ENCODE data around the gene IFT43. TPM values are rescaled to one million over a fixed set of nuclear protein-coding genes. Genes with fewer than 3 reads are reported as not detected.

Gene IFT43
- total RNA-seq, 2 experiments from 2014 or later: 14.1 to 15.0 TPM

DNA sequence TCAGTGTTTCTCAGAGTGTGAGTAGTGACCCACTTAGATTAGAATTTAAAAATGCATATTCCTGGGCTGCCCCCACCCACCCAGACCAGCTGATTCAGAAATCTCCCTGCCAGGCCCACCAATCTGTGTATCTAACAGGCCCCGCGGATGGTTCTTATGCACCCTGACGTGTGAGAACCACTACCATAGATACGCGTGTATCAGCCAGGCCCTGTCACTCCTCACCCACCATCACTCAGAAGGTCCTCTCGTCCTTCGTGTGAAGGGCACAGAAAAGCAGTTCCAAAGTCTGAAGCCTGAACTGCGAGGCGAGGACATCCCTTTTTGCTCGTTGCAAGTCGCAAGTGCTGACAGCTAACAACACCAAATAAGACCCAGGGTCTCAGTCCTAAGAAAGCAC is 72.4 kb downstream of the IFT43 start:
- ChIA-PET POLR2A (no interaction called here), CTCF (interaction anchor here (1.8 kb wide), 1 partner anchor 295 kb away, joined by 4 read pairs; no protein-coding TSS in a partner anchor)
- Mint-ChIP-seq H3K27me3 (no peaks in the 10 kb centered on the region), H3K4me3 (no peak overlapping the region), H3K36me3 (peaks cover 1% of the 10 kb centered on the region), H3K9me3 (no peaks in the 10 kb centered on the region), H3K27ac (no peak overlapping the region), H3K4me1 (ENCODE audit: low read depth) (no peaks in the 10 kb centered on the region)
- intact Hi-C loops (cut with micrococcal nuclease): no loop called here
- DNase-seq: no peak

DNA sequence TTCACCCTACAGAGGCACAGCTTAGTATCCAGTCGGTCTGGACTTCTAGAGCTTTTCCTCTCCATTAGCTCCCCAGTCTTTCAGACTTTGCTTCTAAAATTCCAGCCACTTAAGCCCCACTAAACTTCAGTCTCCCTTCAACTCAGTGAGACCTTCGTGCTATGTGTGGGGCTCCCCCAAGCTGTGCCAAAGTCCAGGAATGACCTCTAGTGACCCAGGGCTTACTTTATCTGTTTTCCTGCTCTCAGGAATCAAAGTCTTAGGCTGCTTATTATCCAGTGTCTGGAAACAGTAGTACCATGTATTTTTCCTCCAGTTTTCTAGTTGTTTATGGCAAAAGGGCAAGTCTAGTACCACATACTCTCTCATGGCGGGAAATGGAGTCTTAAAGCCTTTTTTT is 77.8 kb downstream of the IFT43 start:
- ChIA-PET CTCF (interaction anchor here (1.1 kb wide), 1 partner anchor 12 kb away, joined by 4 read pairs; no protein-coding TSS in a partner anchor), POLR2A (no interaction called here)
- H3K4me1 Mint-ChIP-seq (ENCODE audit: low read depth): no peaks in the 10 kb centered on the region
- intact Hi-C loops (cut with micrococcal nuclease): no loop called here
- H3K4me3 Mint-ChIP-seq: no peak overlapping the region
- peaks cover 21% of the 10 kb centered on the region for H3K36me3 Mint-ChIP-seq
- DNase-seq: no peak
- H3K27ac Mint-ChIP-seq: no peak overlapping the region
- H3K27me3 Mint-ChIP-seq: no peaks in the 10 kb centered on the region
- peaks cover 7% of the 10 kb centered on the region for H3K9me3 Mint-ChIP-seq

DNA sequence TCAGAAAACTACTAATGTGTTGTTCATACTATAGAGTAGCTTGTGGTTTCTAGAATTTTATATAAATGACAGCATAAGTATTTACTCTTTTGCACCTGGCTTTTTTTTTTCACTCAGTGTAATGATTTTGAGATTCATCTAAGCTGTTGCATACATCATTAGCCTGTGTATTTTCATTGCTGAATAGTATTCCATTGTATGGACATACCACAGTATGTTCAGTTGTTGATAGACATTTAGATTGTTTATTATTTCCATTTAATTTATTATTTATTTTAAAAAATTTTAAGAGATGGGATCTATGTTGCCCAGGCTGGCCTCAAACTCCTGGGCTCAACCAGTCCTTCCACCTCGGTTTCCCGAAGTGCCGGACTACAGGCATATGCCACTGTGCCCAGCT is 80.0 kb downstream of the IFT43 start:
- no peaks in the 10 kb centered on the region for H3K4me1 Mint-ChIP-seq (ENCODE audit: low read depth)
- ChIA-PET CTCF (interaction anchor here (1.6 kb wide), 1 partner anchor 15 kb away, joined by 3 read pairs; no protein-coding TSS in a partner anchor), POLR2A (interaction anchor here (0.6 kb wide), 1 partner anchor 88 kb away, joined by 3 read pairs; no protein-coding TSS in a partner anchor)
- H3K27me3 Mint-ChIP-seq: no peaks in the 10 kb centered on the region
- no peak overlapping the region for H3K4me3 Mint-ChIP-seq
- no peak for DNase-seq
- no peak overlapping the region for H3K27ac Mint-ChIP-seq
- intact Hi-C loops (cut with micrococcal nuclease): no loop called here
- peaks cover 7% of the 10 kb centered on the region for H3K9me3 Mint-ChIP-seq
- peaks cover 21% of the 10 kb centered on the region for H3K36me3 Mint-ChIP-seq

DNA sequence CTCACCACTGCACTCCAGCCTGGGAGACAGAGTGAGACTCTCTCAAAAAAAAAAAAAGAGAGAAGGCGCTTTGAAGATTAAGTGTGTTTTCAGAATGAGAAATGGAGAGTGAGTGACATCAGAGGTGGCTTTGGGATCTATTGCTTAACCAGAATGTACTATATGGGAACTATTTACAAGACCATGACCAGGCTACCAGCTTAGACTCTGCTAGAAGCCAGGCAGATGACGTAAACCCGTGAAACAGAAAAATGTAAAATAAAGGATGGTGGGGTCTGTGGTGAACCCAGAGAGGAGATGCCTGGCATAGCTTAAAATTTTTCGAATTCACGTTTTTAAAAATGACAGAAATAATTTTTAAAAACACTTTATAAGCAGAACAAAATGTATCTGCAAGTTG is 82.0 kb downstream of the IFT43 start:
- CTCF ChIA-PET: interaction anchor here (0.9 to 1.4 kb wide), 2 partner anchors 17 to 320 kb away, joined by 3 read pairs; no protein-coding TSS in a partner anchor
- no peaks in the 10 kb centered on the region for H3K4me1 Mint-ChIP-seq (ENCODE audit: low read depth)
- H3K27ac Mint-ChIP-seq: no peak overlapping the region
- peaks cover 7% of the 10 kb centered on the region for H3K9me3 Mint-ChIP-seq
- POLR2A ChIA-PET: no interaction called here
- H3K4me3 Mint-ChIP-seq: no peak overlapping the region
- H3K27me3 Mint-ChIP-seq: no peaks in the 10 kb centered on the region
- intact Hi-C loops (cut with micrococcal nuclease): no loop called here
- no peak for DNase-seq
- peaks cover 22% of the 10 kb centered on the region for H3K36me3 Mint-ChIP-seq

DNA sequence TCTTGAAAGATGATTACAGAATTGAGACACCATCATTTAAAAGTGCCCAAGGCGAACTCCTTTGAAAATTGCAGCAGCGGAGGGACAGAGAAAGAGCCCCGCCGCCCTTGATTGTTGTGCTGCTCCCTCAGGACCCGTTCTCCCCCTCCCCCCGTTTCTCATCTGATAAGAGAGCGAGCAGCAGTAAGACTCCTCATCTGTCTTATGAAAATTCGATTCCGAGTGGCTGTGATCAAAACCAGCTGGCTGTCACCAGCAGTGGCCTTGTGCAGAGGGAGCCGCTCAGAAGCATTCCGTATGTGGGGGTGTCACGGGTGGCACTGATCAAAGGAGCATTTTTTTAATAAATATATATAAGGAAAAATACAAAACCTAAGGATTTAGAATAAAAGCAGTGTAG is 88.2 kb downstream of the IFT43 start:
- POLR2A ChIA-PET: no interaction called here
- intact Hi-C loops (cut with micrococcal nuclease): no loop called here
- Mint-ChIP-seq H3K4me3 (no peak overlapping the region), H3K27me3 (no peaks in the 10 kb centered on the region), H3K9me3 (no peaks in the 10 kb centered on the region), H3K4me1 (ENCODE audit: low read depth) (no peaks in the 10 kb centered on the region), H3K36me3 (peaks cover 2% of the 10 kb centered on the region), H3K27ac (no peak overlapping the region)
- DNase-seq: no peak
- CTCF ChIA-PET: no interaction called here

DNA sequence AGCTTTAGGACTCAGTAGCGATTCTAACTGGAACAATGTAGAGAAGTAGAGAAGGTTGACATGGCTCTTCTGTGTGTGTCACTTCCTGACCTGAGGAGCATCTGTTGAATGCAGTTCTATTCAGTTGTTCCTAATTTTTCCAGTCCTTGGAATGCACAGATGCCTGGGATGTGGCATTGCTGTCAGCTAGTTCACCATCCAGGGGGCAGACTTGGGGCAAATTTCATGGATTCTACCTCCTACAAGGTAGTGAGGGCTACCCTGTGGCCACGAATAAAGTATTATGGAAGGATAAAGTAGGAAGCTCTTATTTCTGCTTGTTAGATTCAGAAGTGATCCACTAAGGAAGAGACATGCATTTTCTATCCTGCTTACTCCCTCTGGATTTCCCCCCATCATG is 91.8 kb downstream of the IFT43 start:
- CTCF ChIA-PET: no interaction called here
- POLR2A ChIA-PET: no interaction called here
- no peak overlapping the region for H3K27ac Mint-ChIP-seq
- no peak for DNase-seq
- H3K4me3 Mint-ChIP-seq: no peak overlapping the region
- no peaks in the 10 kb centered on the region for H3K36me3 Mint-ChIP-seq
- no peaks in the 10 kb centered on the region for H3K27me3 Mint-ChIP-seq
- no peaks in the 10 kb centered on the region for H3K4me1 Mint-ChIP-seq (ENCODE audit: low read depth)
- H3K9me3 Mint-ChIP-seq: no peaks in the 10 kb centered on the region
- intact Hi-C loops (cut with micrococcal nuclease): no loop called here

DNA sequence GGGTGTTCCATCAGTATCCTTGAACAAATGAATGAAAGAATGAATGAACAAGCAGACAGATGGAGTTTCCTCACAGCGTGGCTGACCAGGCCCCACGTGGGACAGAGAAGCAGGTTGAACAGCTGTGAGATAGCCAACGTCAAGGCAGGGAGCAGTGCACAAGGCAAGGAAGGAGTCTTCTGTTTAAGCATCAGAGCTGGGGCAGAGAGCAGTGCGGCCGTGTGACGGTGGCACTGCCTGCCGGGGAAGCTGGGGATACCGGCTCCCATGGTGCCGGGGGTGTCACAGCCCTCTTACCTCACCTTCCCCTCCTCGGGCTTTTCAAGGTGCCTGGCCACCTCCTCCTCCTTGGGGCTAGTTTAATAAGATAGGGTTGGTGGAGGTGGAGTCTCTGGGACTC is 92.9 kb downstream of the IFT43 start:
- Mint-ChIP-seq H3K27me3 (no peaks in the 10 kb centered on the region), H3K27ac (no peak overlapping the region), H3K9me3 (no peaks in the 10 kb centered on the region), H3K4me3 (no peak overlapping the region), H3K36me3 (no peaks in the 10 kb centered on the region), H3K4me1 (ENCODE audit: low read depth) (no peaks in the 10 kb centered on the region)
- ChIA-PET CTCF (no interaction called here), POLR2A (no interaction called here)
- intact Hi-C loops (cut with micrococcal nuclease): no loop called here
- DNase-seq: no peak

DNA sequence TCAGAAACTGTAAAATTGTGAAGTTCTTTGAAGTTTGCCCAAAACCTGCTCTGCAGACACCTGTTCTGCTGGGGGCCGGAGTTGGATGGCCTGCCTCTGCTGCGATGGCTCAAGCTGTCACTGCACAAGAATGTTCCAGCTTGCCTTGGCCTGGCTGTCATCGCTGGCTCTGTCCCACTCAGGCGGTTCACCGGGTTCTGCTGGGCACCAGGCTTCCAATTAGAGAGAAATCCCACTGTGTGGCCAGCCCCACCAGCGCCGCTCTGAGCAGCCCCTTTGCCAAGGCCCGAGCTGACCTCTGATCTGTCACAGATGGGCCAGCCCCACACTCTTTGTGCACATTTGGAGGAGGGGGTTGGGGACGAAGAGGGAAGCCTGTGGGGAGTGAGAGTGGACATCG is 94.5 kb downstream of the IFT43 start:
- no peak overlapping the region for H3K27ac Mint-ChIP-seq
- intact Hi-C loops (cut with micrococcal nuclease): no loop called here

DNA sequence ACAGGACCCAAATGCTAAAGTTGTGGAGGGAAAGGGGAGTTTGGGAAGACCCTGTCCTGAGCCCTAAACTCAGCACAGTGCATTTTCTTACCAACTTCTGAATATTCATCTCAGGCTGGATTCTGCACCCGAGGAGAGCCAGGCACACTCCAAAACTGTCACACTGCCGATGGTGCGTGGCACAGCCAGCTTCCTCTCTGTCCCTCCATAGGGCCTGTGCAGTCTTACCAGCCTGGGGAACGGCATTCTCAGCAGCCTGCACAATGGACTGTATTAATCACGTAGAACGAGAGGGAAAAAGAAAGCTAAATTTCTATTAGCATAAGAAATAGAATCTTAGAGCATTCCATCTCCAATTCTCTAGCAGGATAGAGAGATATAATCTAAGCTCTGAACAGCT is 94.9 kb downstream of the IFT43 start:
- Mint-ChIP-seq H3K27ac (no peak overlapping the region), H3K4me1 (ENCODE audit: low read depth) (no peaks in the 10 kb centered on the region), H3K4me3 (no peak overlapping the region), H3K36me3 (no peaks in the 10 kb centered on the region), H3K9me3 (no peaks in the 10 kb centered on the region), H3K27me3 (no peaks in the 10 kb centered on the region)
- POLR2A ChIA-PET: no interaction called here
- intact Hi-C loops (cut with micrococcal nuclease): no loop called here
- DNase-seq: no peak
- CTCF ChIA-PET: no interaction called here

More for the DNA sequence above, 94.5 kb downstream of the IFT43 start:
- H3K4me3 Mint-ChIP-seq: no peak overlapping the region
- H3K36me3 Mint-ChIP-seq: no peaks in the 10 kb centered on the region
- no peak for DNase-seq
- H3K4me1 Mint-ChIP-seq (ENCODE audit: low read depth): no peaks in the 10 kb centered on the region
- CTCF ChIA-PET: no interaction called here
- no peaks in the 10 kb centered on the region for H3K9me3 Mint-ChIP-seq
- H3K27me3 Mint-ChIP-seq: no peaks in the 10 kb centered on the region
- POLR2A ChIA-PET: no interaction called here

DNA sequence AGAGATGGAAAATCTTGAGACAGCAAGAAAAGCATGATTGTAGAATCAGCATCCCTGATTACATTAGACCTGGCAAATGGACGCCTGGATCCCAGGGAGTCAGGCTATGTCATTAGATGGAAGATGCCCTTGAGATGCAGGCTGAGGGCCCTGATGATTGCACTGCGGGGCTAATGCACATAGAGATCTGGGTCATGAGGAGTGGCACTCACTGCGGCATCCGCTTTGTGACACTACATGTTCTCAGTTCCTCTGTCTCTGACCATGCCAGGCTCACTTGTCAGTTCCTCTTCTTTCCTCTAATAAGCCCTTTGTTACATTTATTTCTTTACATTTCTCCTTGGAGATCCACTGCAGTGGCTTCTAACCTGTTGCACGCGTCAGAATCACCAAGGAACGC is 96.1 kb downstream of the IFT43 start:
- H3K9me3 Mint-ChIP-seq: no peaks in the 10 kb centered on the region
- no peak for DNase-seq
- no peaks in the 10 kb centered on the region for H3K27me3 Mint-ChIP-seq
- H3K4me3 Mint-ChIP-seq: no peak overlapping the region
- POLR2A ChIA-PET: no interaction called here
- CTCF ChIA-PET: no interaction called here
- no peak overlapping the region for H3K27ac Mint-ChIP-seq
- H3K4me1 Mint-ChIP-seq (ENCODE audit: low read depth): no peaks in the 10 kb centered on the region
- H3K36me3 Mint-ChIP-seq: no peaks in the 10 kb centered on the region
- intact Hi-C loops (cut with micrococcal nuclease): no loop called here

DNA sequence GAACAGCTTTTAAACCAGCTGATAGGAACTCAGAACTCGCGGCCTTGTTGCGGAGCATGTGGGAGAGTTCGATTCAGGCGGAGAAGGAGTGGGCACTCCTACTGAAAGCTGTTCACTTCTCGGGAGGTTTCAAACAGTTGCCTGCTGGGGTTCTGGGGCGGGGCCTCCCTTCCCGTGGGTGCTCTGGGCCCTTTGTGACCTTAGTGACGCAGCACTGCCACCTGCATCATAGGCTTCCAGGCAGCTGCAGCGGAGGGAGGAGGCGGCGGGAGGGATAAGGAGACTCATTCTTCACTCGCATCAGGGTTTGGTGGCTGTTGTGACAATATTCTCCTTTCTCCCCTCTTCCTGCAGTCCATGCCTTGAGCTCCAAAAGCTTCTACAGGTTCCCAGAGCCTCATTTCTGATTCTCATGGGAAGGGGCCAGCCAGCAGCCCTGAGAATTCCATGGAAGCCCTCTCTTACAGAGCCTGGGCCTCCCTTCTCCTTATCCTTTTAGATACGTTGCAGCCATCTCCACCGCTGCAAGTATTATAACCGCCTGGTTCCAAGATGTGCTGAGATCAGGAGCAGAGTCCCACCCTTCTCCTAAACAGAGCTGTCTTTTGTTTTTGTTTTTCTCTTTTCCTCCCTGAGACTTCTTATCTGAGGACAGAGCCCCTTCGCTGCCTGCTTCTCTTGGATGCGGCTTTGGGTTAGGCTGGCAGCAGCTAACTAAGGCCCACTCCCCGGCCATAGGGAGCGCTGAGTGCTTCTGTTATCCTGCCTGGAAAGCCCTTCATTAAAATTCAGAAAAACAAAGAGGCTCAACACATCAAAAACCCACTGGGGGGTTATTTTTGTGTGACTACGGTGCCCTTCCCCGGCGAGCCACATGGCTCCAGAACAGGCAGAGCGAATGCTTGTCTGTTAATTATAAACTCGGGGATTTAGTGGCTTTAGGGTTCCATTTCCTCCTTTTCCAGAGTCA is 98.5 kb downstream of the IFT43 start:
- ChIA-PET POLR2A (no interaction called here), CTCF (interaction anchor here (1.5 kb wide), 1 partner anchor 33 kb away, joined by 3 read pairs; no protein-coding TSS in a partner anchor)
- no peaks in the 10 kb centered on the region for H3K9me3 Mint-ChIP-seq
- no peak overlapping the region for H3K27ac Mint-ChIP-seq
- H3K4me1 Mint-ChIP-seq (ENCODE audit: low read depth): no peaks in the 10 kb centered on the region
- no peaks in the 10 kb centered on the region for H3K36me3 Mint-ChIP-seq
- no peaks in the 10 kb centered on the region for H3K27me3 Mint-ChIP-seq
- no peak for DNase-seq
- no peak overlapping the region for H3K4me3 Mint-ChIP-seq
- intact Hi-C loops (cut with micrococcal nuclease): no loop called here

DNA sequence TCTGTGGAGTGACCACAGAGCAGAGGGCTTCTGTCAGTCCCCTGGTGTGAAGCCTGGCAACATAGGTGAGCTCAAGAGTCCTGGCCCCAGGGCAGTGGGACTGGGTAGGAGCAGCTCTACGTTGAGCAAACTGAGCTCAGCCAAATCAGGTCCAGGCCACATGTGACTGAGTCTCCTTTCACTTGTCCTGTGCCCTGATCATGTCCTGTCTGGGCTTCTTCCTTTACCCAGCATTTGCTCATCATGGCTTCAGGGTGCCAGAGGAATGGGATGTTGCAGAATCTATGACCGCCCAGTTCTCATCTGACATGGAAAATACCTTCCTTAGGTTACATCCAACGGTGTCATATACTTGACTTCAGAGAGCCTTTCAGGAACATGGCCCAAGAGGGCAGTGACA is 99.8 kb downstream of the IFT43 start:
- no peak for DNase-seq
- ChIA-PET POLR2A (no interaction called here), CTCF (no interaction called here)
- Mint-ChIP-seq H3K4me3 (no peak overlapping the region), H3K27me3 (no peaks in the 10 kb centered on the region), H3K27ac (no peak overlapping the region), H3K4me1 (ENCODE audit: low read depth) (no peaks in the 10 kb centered on the region), H3K9me3 (no peaks in the 10 kb centered on the region), H3K36me3 (no peaks in the 10 kb centered on the region)
- intact Hi-C loops (cut with micrococcal nuclease): no loop called here

DNA sequence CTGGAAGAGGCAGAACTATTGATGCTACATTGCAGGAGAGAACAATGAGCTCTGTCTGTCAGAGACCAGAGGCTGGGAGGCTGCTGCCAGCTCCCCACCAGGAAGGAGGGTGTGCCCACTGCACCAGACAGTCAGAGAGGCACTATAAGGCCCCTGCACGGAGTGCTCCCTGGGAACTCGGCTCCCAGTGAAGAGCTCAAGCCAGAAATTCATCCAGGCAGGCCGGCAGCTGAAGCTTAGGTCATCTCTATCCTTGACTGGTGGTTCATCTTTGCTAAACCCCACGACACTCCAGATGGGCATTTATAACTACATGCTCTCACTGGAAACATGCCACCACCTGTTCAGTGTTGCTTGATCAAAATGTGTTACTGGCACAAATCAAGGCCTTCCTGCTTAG is 101.1 kb downstream of the IFT43 start:
- no peak overlapping the region for H3K4me3 Mint-ChIP-seq
- intact Hi-C loops (cut with micrococcal nuclease): no loop called here
- H3K27ac Mint-ChIP-seq: no peak overlapping the region
- H3K4me1 Mint-ChIP-seq (ENCODE audit: low read depth): no peaks in the 10 kb centered on the region
- no peak for DNase-seq
- POLR2A ChIA-PET: no interaction called here
- CTCF ChIA-PET: interaction anchor here (0.9 kb wide), 1 partner anchor 36 kb away, joined by 3 read pairs; no protein-coding TSS in a partner anchor
- no peaks in the 10 kb centered on the region for H3K9me3 Mint-ChIP-seq
- H3K27me3 Mint-ChIP-seq: no peaks in the 10 kb centered on the region
- H3K36me3 Mint-ChIP-seq: no peaks in the 10 kb centered on the region

Measured in activated CD4-positive, alpha-beta memory T cell treated with anti-CD3 and anti-CD28 coated beads for 36 hours (primary cell).